GM21825 (cell line): Measurements from ENCODE around the gene KRT31.
"Not testable (repeated sequence)": the region's sequence is repeated elsewhere in the genome, so short reads cannot be mapped to it uniquely, and the experiment has no call there.

ENCODE experiments used
- ATAC-seq: cut with Tn5 transposase; IDR thresholded peaks from one replicate; pipeline ENCODE4 v1.9.1; 2021; ENCODE audit warnings: mild to moderate bottlenecking, moderate library complexity; ENCODE audit not compliant: unreplicated experiment

The KRT31 gene

GRCh38 chr17:41392278-41392677 lies 5.1 kb downstream of the KRT31 start:
- ATAC-seq = no peak

GRCh38 chr17:41391535-41391934 lies 5.9 kb downstream of the KRT31 start:
- no peak for ATAC-seq

- ATAC-seq = no peak
Observed at GRCh38 chr17:41390411-41390938, 6.9 kb downstream of the KRT31 start.

DNA sequence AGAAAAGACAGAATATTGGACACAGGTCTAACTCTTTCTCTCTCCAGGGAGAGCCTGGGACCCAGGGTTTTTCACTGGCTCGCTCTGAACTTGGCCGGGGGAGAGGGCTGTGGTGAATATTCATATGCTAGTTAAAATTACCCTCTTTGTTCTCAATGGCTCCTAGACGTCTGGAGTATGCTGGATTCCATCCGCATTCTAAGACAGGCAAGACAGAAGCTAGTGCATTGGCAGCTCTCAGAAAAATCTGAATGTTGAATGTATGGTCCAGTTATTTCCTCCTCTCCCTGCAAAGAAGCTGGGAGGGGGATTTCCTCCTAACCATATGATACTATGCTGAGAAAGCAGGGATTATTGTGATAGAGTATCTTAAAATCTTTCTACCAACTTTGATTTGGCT lies 9.7 kb downstream of the KRT31 start:
- no peak for ATAC-seq

- ATAC-seq = no peak
Observed at GRCh38 chr17:41386227-41386626, 11.2 kb downstream of the KRT31 start.

DNA sequence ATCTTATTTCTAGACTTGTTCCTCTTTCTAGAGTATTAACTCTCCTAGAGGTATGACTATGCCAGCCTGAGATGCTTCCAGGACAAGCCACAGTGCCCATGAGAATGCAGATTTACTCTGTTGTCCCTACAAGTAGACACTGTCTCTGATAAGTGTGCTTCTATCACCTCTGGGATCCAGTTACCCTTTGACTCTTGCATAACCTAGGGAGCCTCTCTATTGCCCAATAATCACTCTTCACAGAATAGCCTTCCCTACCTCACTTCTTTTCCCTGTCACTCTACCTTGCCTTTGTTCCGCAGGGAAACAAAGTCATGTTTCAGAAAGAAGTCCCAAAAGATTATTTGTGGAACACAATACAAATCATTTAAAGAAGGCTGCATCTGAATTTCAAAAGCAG lies 13.7 kb downstream of the KRT31 start:
- ATAC-seq = no peak

GRCh38 chr17:41382394-41382793 lies 15.0 kb downstream of the KRT31 start:
- no peak for ATAC-seq

- not testable (repeated sequence) for ATAC-seq
Observed at GRCh38 chr17:41381943-41382342, 15.5 kb downstream of the KRT31 start, which contains the start of gene KRT34. Gene KRT34 (minus strand): TSS chr17:41382306. CDS start chr17:41382246, 60 bp downstream.

DNA sequence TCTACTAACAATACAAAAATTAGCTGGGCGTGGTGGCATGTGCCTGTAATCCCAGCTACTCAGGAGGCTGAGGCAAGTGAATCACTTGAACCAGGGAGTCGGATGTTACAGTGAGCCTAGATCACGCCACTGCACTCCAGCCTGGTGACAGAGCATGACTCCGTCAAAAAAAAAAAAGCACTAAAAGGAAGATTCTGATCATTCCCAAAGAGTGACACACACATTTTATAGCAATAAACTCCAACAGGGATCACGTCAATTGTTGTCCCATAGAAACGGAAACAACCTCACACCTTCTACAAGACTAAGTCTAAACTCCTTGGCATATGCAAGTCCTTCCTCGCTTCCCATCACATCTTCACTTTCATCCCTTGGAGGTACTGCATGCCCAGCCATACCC lies 17.3 kb downstream of the KRT31 start:
- not testable (repeated sequence) for ATAC-seq

DNA sequence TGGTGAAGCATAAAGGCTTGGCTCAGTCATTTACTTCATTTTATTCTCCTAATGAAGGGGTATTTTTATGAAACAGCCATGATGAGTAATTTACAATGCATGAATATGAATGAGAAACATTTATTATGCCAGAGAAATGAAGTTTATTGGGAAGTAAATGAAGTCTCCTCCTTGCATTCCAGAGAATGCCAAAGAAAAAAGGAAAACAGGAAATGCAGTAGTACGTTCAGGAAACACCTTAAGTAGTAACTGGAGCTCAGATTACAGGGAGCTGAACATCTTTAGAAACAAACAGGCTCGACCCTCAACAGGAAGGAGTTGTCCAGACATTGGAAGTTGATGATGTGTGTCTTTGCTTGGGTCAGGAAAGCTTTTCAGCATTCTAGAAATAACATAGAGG lies 19.9 kb downstream of the KRT31 start:
- ATAC-seq = no peak

DNA sequence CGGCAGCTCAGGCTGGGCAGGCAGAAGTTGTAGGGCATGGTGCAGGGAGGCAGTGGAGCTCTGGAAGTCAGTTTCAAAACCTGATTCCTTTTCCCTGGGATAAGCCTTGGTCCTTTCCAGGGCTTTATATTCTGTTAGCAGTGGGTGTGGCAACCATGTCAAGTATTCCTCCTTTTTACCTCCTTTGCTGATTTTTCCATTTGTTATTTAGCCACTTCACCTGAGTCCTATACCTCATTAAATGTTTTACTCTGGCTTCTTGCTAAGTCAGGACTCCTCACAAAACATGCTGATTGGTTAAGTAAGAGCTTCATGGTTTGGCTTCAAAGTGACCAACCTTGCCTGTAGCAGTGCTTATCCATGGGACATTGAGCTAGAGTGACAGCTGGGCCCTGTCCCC lies 27.7 kb downstream of the KRT31 start, which contains the start of gene KRT33B:
TSS of gene KRT33B (minus strand) at position 101 of the 400 bp plus-strand sequence. CDS start at position 38, 63 bp downstream.
- no peak for ATAC-seq

DNA sequence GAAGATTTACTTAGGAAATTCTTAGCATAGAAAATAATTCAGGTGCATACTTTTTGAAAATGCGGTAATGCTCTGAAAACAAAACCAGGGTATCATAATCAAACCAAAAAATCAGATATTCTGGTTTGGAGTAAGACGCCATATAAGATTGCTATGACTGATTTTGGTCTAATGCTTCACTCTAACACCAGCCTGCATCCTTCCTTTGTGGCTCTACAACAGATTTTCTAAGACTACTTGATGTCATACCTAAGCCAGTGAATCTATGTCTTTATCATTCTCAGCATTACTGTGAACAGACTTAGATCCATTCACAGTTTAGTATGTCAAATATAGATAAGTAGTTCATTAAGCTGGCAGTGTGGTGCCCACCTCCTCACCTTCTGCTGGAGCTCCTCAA lies 28.4 kb downstream of the KRT31 start:
- ATAC-seq = no peak

GRCh38 chr17:41367426-41368075 lies 29.9 kb downstream of the KRT31 start:
- no peak for ATAC-seq

DNA sequence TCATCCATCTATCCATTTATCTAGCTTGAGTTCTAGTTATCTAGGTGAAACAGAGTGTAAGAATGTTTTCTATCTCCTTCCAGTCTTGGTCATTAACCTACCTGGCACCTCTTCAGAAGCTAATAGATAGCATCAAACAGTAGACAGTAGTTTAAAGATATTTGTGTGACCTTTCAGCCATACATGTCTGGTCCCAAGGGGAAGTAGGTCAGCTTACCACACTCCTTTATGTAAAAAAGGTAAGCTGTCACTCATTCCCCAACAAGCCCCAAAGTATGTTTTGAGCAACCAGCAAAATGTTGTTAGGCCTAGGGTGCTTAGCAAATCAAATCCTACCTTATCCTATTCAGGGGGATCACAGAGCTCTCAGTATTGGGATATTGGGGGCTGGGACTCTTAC lies 31.3 kb downstream of the KRT31 start:
- ATAC-seq = no peak

GRCh38 chr17:41363881-41364280 lies 33.5 kb downstream of the KRT31 start:
- no peak for ATAC-seq

- ATAC-seq = no peak
Observed at GRCh38 chr17:41360296-41360995, 37.0 kb downstream of the KRT31 start.

DNA sequence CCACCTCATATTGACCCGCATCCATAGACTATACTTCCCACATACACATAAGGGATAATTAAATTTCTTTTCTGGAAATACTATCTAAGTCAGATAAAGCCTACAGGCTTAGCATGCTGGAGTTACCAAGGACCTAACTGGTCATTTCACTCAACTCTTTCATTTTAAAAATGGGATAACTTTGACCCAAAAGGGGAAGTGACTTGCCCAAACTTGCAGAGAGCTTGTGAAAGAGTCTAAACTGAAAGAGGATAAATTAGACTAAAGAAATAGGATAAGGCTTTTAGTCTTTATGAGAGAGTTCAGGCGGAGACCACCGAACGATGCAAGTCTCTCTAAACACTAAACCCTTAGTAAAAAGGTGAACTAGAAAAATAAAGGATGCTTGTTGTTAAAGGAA lies 42.9 kb downstream of the KRT31 start:
- no peak for ATAC-seq

GRCh38 chr17:41352597-41353366 lies 44.6 kb downstream of the KRT31 start:
- ATAC-seq = no peak

DNA sequence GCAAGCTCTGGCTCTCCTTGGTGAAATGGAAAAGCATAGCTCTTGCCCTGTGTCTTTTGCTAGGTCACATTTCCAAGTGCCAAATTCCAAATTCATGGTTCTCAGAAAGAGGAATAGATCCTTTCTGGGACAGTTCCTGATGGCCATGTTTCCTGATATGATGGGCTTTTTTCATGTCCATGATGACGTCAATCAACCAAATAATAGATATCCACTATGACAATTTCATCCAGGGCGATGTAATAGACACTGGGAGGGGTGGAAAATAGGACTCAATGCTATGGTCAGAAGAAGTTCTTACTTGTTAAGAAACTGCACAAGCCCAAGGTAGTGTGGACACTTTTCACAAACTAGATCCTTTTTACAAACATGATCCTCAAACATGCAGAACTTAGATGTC lies 46.2 kb downstream of the KRT31 start:
- ATAC-seq = no peak

DNA sequence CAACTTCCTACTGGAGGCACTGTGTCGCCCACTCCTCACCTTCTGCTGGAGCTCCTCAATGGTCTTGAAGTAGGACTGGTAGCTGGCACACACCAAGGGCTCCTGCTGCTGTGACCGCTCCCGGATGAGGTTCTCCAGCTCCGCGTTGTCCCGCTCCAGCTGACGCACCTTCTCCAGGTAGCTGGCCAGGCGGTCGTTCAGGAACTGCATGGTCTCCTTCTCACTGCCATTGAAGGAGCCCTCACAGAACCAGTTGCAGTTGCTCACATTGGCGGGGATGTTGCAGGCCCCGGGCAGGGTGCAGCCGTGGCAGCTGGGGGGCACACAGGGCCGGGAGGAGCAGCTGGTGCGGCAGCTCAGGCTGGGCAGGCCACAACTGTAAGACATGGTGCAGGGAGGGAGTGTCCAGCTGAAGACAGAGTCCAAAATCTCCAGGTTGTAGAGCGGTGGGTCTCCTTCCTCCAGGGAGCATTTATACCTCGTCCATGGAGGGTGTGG lies 47.0 kb downstream of the KRT31 start, which contains the start of gene KRT33A:
TSS of gene KRT33A (minus strand) at position 448 of the 498 bp plus-strand sequence. CDS start at position 387, 61 bp downstream.
- ATAC-seq = not testable (repeated sequence)
